NCI-H1436 treated with DMSO at 0.1 percent for 48 hours (cell line): ENCODE results near the gene POLR2C.

Experiments
- DNase-seq: peaks from one replicate; lab custom pipeline; 2025; lab: John Stamatoyannopoulos, UW

The POLR2C gene

GRCh38 chr16:57452021-57452420 is 10.5 kb upstream of the POLR2C start:
- no peak for DNase-seq

GRCh38 chr16:57462978-57463362 is 491 bp downstream of the POLR2C start:
- no peak for DNase-seq

- no peak for DNase-seq
These were observed 2.0 kb downstream of the POLR2C start for GRCh38 chr16:57464523-57464922.

GRCh38 chr16:57468346-57468745 is 5.9 kb downstream of the POLR2C start:
- DNase-seq: no peak

GRCh38 chr16:57469046-57469445 is 6.6 kb downstream of the POLR2C start:
- DNase-seq: no peak

- no peak for DNase-seq
These were observed 7.5 kb downstream of the POLR2C start for GRCh38 chr16:57469917-57470470.

- DNase-seq: no peak
These were observed 8.2 kb downstream of the POLR2C start for GRCh38 chr16:57470711-57471110.

- no peak for DNase-seq
These were observed 8.7 kb downstream of the POLR2C start for GRCh38 chr16:57471209-57471608.

- no peak for DNase-seq
These were observed 9.6 kb downstream of the POLR2C start for GRCh38 chr16:57471852-57472664.

- DNase-seq: no peak
These were observed 10.2 kb downstream of the POLR2C start for GRCh38 chr16:57472665-57473060.

GRCh38 chr16:57473176-57473840 is 10.8 kb downstream of the POLR2C start:
- no peak for DNase-seq

GRCh38 chr16:57473906-57474305 is 11.4 kb downstream of the POLR2C start:
- DNase-seq: no peak

- no peak for DNase-seq
These were observed 12.5 kb downstream of the POLR2C start for GRCh38 chr16:57474671-57475661.

- no peak for DNase-seq
These were observed 13.3 kb downstream of the POLR2C start for GRCh38 chr16:57475711-57476339.

- no peak for DNase-seq
These were observed 14.3 kb downstream of the POLR2C start for GRCh38 chr16:57476546-57477410.

GRCh38 chr16:57477531-57478202 is 15.2 kb downstream of the POLR2C start:
- DNase-seq: no peak

- no peak for DNase-seq
These were observed 16.1 kb downstream of the POLR2C start for GRCh38 chr16:57478396-57479204.

GRCh38 chr16:57479205-57479975 is 16.9 kb downstream of the POLR2C start:
- no peak for DNase-seq
